Endodermal cell (in vitro differentiated cells): ENCODE data around the gene CYTH3. TPM values are rescaled to one million over a fixed set of nuclear protein-coding genes. Genes with fewer than 3 reads are reported as not detected.

Experiments
- DNase-seq: peaks from one replicate; pipeline ENCODE4 v3.0.0-alpha.2; 2017
- H3K27ac ChIP-seq: 2 replicates; pipeline ENCODE4 v1.5.1; 2013; ENCODE audit warnings: mild to moderate bottlenecking, low read depth, low read length, moderate library complexity
- H3K27me3 ChIP-seq: 2 replicates; pipeline ENCODE4 v1.6.1; 2013; ENCODE audit warnings: mild to moderate bottlenecking, low read length, moderate library complexity; ENCODE audit not compliant: insufficient read depth, control insufficient read depth, poor library complexity, severe bottlenecking
- H3K36me3 ChIP-seq: 2 replicates; pipeline ENCODE4 v1.7.0; 2013; ENCODE audit warnings: mild to moderate bottlenecking, low read length, moderate library complexity; ENCODE audit not compliant: control insufficient read depth, insufficient read depth
- H3K4me1 ChIP-seq: one replicate; pipeline ENCODE4 v1.7.0; 2013; ENCODE audit warnings: low read length; ENCODE audit not compliant: control insufficient read depth, insufficient read depth
- H3K4me3 ChIP-seq: 2 replicates; pipeline ENCODE4 v1.5.1; 2013; ENCODE audit warnings: mild to moderate bottlenecking, low read length, moderate library complexity
- H3K9ac ChIP-seq: 2 replicates; pipeline ENCODE4 v1.6.1; 2013; ENCODE audit warnings: mild to moderate bottlenecking, low read length, moderate library complexity; ENCODE audit not compliant: poor library complexity, severe bottlenecking; ENCODE audit errors: extremely low read depth
- H3K9me3 ChIP-seq: 2 replicates; pipeline ENCODE4 v1.6.1; 2013; ENCODE audit warnings: mild to moderate bottlenecking, low read length, moderate library complexity; ENCODE audit not compliant: control insufficient read depth
- H3K27ac Mint-ChIP-seq: 2 replicates; pipeline ENCODE4 v1.8.0; 2020; ENCODE audit warnings: mixed read lengths
- H3K27me3 Mint-ChIP-seq: 2 replicates; pipeline ENCODE4 v1.8.0; 2021; ENCODE audit warnings: mild to moderate bottlenecking, mixed read lengths; ENCODE audit not compliant: insufficient read depth
- H3K36me3 Mint-ChIP-seq: 2 replicates; pipeline ENCODE4 v1.8.0; 2020; ENCODE audit warnings: low read depth, mixed read lengths
- H3K4me1 Mint-ChIP-seq: 2 replicates; pipeline ENCODE4 v1.8.0; 2020; ENCODE audit warnings: mixed read lengths
- H3K4me3 Mint-ChIP-seq: 2 replicates; pipeline ENCODE4 v1.8.0; 2020; ENCODE audit warnings: mild to moderate bottlenecking, moderate library complexity, mixed read lengths
- H3K9me3 Mint-ChIP-seq: 2 replicates; pipeline ENCODE4 v1.8.0; 2020; ENCODE audit warnings: mild to moderate bottlenecking, mixed read lengths
- CTCF ChIP-seq: fragments of 200-600 bp; sonication (generic); conservative IDR thresholded peaks from 2 replicates; pipeline ENCODE4 v1.5.0; 2021; ENCODE audit warnings: antibody characterized with exemption, mild to moderate bottlenecking
- WGBS, 2 experiments: methylation state at CpG; one replicate each; pipeline versions ENCODE4 v1.1.5 to v1.1.7; 2013; ENCODE audit warnings: missing lambda C conversion rate in 2 of 2, mixed read lengths in 1 of 2; ENCODE audit not compliant: insufficient coverage in 1 of 2, insufficient read length in 1 of 2; 5-methylcytosine and 5-hydroxymethylcytosine counted together
- total RNA-seq, 2 donors: library from RNA; stranded (reverse); fragmentation: NEBNext Ultra II Directional in 1 of 2; extraction: Animal tissue kit (Norgen Biotek cat#: 25700) in 1 of 2; gene quantifications; 2 replicates in 1 of 2; 3 replicates in 1 of 2; pipeline ENCODE4 v1.2.1, GENCODE V29; 2021

The CYTH3 gene
- total RNA-seq, 2 donors from 2014 or later = 10.6 to 10.8 TPM

GRCh38 chr7:6130007-6130587, 142.3 kb downstream of the CYTH3 start:
- no peaks in the 10 kb centered on the region for H3K4me1 ChIP-seq
- WGBS, 2 experiments = 94 to 97% methylated on average over 5 to 10 of the region's 10 CpGs
- H3K36me3 Mint-ChIP-seq = peaks cover 83% of the 10 kb centered on the region
- DNase-seq = no peak
- H3K27ac Mint-ChIP-seq = no peak overlapping the region
- H3K27me3 Mint-ChIP-seq = no peaks in the 10 kb centered on the region
- no peak overlapping the region for H3K4me3 ChIP-seq
- no peak overlapping the region for H3K9ac ChIP-seq
- no peaks in the 10 kb centered on the region for H3K9me3 Mint-ChIP-seq
- no peaks in the 10 kb centered on the region for H3K27me3 ChIP-seq
- H3K36me3 ChIP-seq = peaks cover 54% of the 10 kb centered on the region
- H3K4me3 Mint-ChIP-seq = no peak overlapping the region
- H3K27ac ChIP-seq = no peak overlapping the region
- TF ChIP-seq CTCF = no peak
- no peaks in the 10 kb centered on the region for H3K4me1 Mint-ChIP-seq
- H3K9me3 ChIP-seq = peaks cover 9% of the 10 kb centered on the region

- peaks cover 16% of the 10 kb centered on the region for H3K9me3 ChIP-seq
- no peak for DNase-seq
- WGBS, 2 experiments = 95 to 99% methylated on average over 3 of the region's 3 CpGs
- no peak overlapping the region for H3K27ac ChIP-seq
- H3K4me3 ChIP-seq = no peak overlapping the region
- peaks cover 64% of the 10 kb centered on the region for H3K36me3 ChIP-seq
- no peak for TF ChIP-seq CTCF
- no peaks in the 10 kb centered on the region for H3K4me1 Mint-ChIP-seq
- H3K9me3 Mint-ChIP-seq = no peaks in the 10 kb centered on the region
- peak overlapping the region; percentile 37 for H3K27ac Mint-ChIP-seq
- no peaks in the 10 kb centered on the region for H3K4me1 ChIP-seq
- H3K4me3 Mint-ChIP-seq = no peak overlapping the region
- peaks cover 77% of the 10 kb centered on the region for H3K36me3 Mint-ChIP-seq
- no peak overlapping the region for H3K9ac ChIP-seq
- no peaks in the 10 kb centered on the region for H3K27me3 ChIP-seq
- no peaks in the 10 kb centered on the region for H3K27me3 Mint-ChIP-seq
Observed at GRCh38 chr7:6128205-6128604, 144.2 kb downstream of the CYTH3 start.

- no peaks in the 10 kb centered on the region for H3K4me1 Mint-ChIP-seq
- H3K27me3 Mint-ChIP-seq = no peaks in the 10 kb centered on the region
- 88% methylated on average over 1 of the region's 1 CpG; no CpG with 5 or more reads in 1 of the 2 experiments for WGBS, 2 experiments
- H3K9me3 Mint-ChIP-seq = no peaks in the 10 kb centered on the region
- Histone ChIP-seq H3K36me3 (peaks cover 68% of the 10 kb centered on the region), H3K9ac (no peak overlapping the region), H3K9me3 (peaks cover 14% of the 10 kb centered on the region), H3K4me3 (no peak overlapping the region), H3K4me1 (no peaks in the 10 kb centered on the region), H3K27me3 (no peaks in the 10 kb centered on the region), H3K27ac (no peak overlapping the region)
- H3K36me3 Mint-ChIP-seq = peaks cover 76% of the 10 kb centered on the region
- DNase-seq = no peak
- peak overlapping the region; percentile 52 for H3K27ac Mint-ChIP-seq
- no peak for TF ChIP-seq CTCF
- no peak overlapping the region for H3K4me3 Mint-ChIP-seq
Observed at GRCh38 chr7:6127110-6127490, 145.3 kb downstream of the CYTH3 start.
